ENCODE measurements around the gene ADSL.

DNA sequence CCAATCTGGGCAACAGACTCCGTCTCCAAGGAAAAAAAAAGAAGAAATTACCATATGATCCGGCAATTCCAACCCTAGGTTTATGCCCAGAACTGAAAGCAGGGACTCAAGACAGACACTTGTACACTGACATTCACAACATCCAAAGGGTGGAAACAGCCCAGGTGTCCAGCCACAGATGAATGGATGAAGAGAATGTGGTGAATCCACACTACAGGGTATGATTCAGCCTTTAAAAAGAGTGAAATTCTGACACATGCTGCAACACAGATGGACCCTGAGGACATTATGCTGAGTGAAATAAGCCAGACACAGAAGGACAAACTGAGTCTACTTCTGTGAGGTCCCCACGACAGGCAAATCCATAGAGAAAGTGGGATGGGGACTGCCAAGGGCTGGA is 68.0 kb downstream of the ADSL start:
- TF ChIP-seq SIN3A (conservative IDR thresholded peaks at IDR 0.05 in 1 of 2, IDR thresholded peaks at IDR 0.05 in 1 of 2; ENCODE audit: low read depth in 1 of 2, low read length in 2 of 2): no peak
- TF ChIP-seq RAD21 (IDR thresholded peaks at IDR 0.05 in 1 of 2, conservative IDR thresholded peaks at IDR 0.05 in 1 of 2; ENCODE audit: low read depth in 2 of 2, low read length in 2 of 2): no peak
- no peak for TF ChIP-seq CEBPB (IDR thresholded peaks at IDR 0.05; ENCODE audit: low read depth, low read length)
- TF ChIP-seq, protein P1, sequence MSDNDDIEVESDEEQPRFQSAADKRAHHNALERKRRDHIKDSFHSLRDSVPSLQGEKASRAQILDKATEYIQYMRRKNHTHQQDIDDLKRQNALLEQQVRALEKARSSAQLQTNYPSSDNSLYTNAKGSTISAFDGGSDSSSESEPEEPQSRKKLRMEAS (IDR thresholded peaks at IDR 0.05): no peak
- no peak for TF ChIP-seq NANOG (IDR thresholded peaks at IDR 0.05; ENCODE audit: insufficient read depth, low read depth, low read length, poor library complexity, severe bottlenecking)
- TF ChIP-seq, protein P2, sequence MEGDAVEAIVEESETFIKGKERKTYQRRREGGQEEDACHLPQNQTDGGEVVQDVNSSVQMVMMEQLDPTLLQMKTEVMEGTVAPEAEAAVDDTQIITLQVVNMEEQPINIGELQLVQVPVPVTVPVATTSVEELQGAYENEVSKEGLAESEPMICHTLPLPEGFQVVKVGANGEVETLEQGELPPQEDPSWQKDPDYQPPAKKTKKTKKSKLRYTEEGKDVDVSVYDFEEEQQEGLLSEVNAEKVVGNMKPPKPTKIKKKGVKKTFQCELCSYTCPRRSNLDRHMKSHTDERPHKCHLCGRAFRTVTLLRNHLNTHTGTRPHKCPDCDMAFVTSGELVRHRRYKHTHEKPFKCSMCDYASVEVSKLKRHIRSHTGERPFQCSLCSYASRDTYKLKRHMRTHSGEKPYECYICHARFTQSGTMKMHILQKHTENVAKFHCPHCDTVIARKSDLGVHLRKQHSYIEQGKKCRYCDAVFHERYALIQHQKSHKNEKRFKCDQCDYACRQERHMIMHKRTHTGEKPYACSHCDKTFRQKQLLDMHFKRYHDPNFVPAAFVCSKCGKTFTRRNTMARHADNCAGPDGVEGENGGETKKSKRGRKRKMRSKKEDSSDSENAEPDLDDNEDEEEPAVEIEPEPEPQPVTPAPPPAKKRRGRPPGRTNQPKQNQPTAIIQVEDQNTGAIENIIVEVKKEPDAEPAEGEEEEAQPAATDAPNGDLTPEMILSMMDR (IDR thresholded peaks at IDR 0.05; ENCODE audit: control extremely low read depth in 1 of 3, insufficient read depth in 1 of 3, low read depth in 1 of 3, low read length in 3 of 3): no peak
- no peak for TF ChIP-seq KDM1A (IDR thresholded peaks at IDR 0.05; ENCODE audit: borderline replicate concordance, low read length)

All from H1 (cell line).